ENCODE data around the gene PXT1.

The PXT1 gene

GRCh38 chr6:36373368-36374019 is 69.2 kb downstream of the PXT1 start:
- Histone ChIP-seq H3K27me3 (ENCODE audit: insufficient read depth, poor library complexity, severe bottlenecking) (no peaks in the 10 kb centered on the region), H3K4me3 (replicated peaks; ENCODE audit: insufficient read depth, low read length) (no peak overlapping the region), H3K27ac (replicated peaks) (no peak overlapping the region)
- TF ChIP-seq SPI1 (IDR thresholded peaks at IDR 0.05; ENCODE audit: borderline replicate concordance, low read depth) (no peak), CTCF (IDR thresholded peaks at IDR 0.05; ENCODE audit: insufficient read depth, low read length) (no peak), GABPA (IDR thresholded peaks at IDR 0.05; ENCODE audit: low read depth) (no peak), POLR2AphosphoS5 (IDR thresholded peaks at IDR 0.05; ENCODE audit: low read depth) (no peak), REST (IDR thresholded peaks at IDR 0.05; ENCODE audit: insufficient replicate concordance, low read depth) (no peak)
- peak in 1 of 2 experiments; percentile 78 for DNase-seq (ENCODE audit: low read depth in 1 of 2, low spot score in 1 of 2)

GRCh38 chr6:36372088-36372487 is 70.6 kb downstream of the PXT1 start:
- no peak for DNase-seq (ENCODE audit: low read depth in 1 of 2, low spot score in 1 of 2)
- TF ChIP-seq GABPA (IDR thresholded peaks at IDR 0.05; ENCODE audit: low read depth), result no peak
- TF ChIP-seq POLR2AphosphoS5 (IDR thresholded peaks at IDR 0.05; ENCODE audit: low read depth), result no peak
- no peak for TF ChIP-seq REST (IDR thresholded peaks at IDR 0.05; ENCODE audit: insufficient replicate concordance, low read depth)
- Histone ChIP-seq H3K27me3 (ENCODE audit: insufficient read depth, poor library complexity, severe bottlenecking) (no peaks in the 10 kb centered on the region), H3K4me3 (replicated peaks; ENCODE audit: insufficient read depth, low read length) (no peak overlapping the region), H3K27ac (replicated peaks) (no peak overlapping the region)

GRCh38 chr6:36371211-36371610 is 71.4 kb downstream of the PXT1 start:
- no peak overlapping the region for H3K27ac ChIP-seq (replicated peaks)
- no peak overlapping the region for H3K4me3 ChIP-seq (replicated peaks; ENCODE audit: insufficient read depth, low read length)
- no peak for TF ChIP-seq GABPA (IDR thresholded peaks at IDR 0.05; ENCODE audit: low read depth)
- DNase-seq (ENCODE audit: low read depth in 1 of 2, low spot score in 1 of 2), result no peak
- no peaks in the 10 kb centered on the region for H3K27me3 ChIP-seq (ENCODE audit: insufficient read depth, poor library complexity, severe bottlenecking)

GRCh38 chr6:36370638-36371037 is 72.0 kb downstream of the PXT1 start:
- Histone ChIP-seq H3K27ac (replicated peaks) (no peak overlapping the region), H3K27me3 (ENCODE audit: insufficient read depth, poor library complexity, severe bottlenecking) (no peaks in the 10 kb centered on the region), H3K4me3 (replicated peaks; ENCODE audit: insufficient read depth, low read length) (no peak overlapping the region)
- DNase-seq (ENCODE audit: low read depth in 1 of 2, low spot score in 1 of 2), result no peak
- no peak for TF ChIP-seq GABPA (IDR thresholded peaks at IDR 0.05; ENCODE audit: low read depth)

- TF ChIP-seq CTCF (IDR thresholded peaks at IDR 0.05; ENCODE audit: insufficient read depth, low read length), result no peak
- peak; percentile 43 for TF ChIP-seq REST (IDR thresholded peaks at IDR 0.05; ENCODE audit: insufficient replicate concordance, low read depth)
- TF ChIP-seq POLR2AphosphoS5 (IDR thresholded peaks at IDR 0.05; ENCODE audit: low read depth), result peak; percentile 85
- TF ChIP-seq SPI1 (IDR thresholded peaks at IDR 0.05; ENCODE audit: borderline replicate concordance, low read depth), result peak; percentile 13; the same call in 1 of the 2 replicates
- no peak for TF ChIP-seq GABPA (IDR thresholded peaks at IDR 0.05; ENCODE audit: low read depth)
- Histone ChIP-seq H3K27me3 (ENCODE audit: insufficient read depth, poor library complexity, severe bottlenecking) (no peaks in the 10 kb centered on the region), H3K4me3 (replicated peaks; ENCODE audit: insufficient read depth, low read length) (no peak overlapping the region), H3K27ac (replicated peaks) (peak overlapping the region; percentile 42)
- peak; percentile 91 to 93 for DNase-seq (ENCODE audit: low read depth in 1 of 2, low spot score in 1 of 2)
Measured at GRCh38 chr6:36368921-36369865, 73.5 kb downstream of the PXT1 start.
